Urinary bladder (tissue), 4 donors: ENCODE measurements around the gene DNMT3A. TPM values are rescaled to one million over a fixed set of nuclear protein-coding genes. Genes with fewer than 3 reads are reported as not detected.

ENCODE experiments used
- DNase-seq: peaks from one replicate; pipeline ENCODE4 v3.0.0-alpha.2; 2015; ENCODE audit errors: extremely low spot score
- H3K27ac ChIP-seq: one replicate; pipeline ENCODE4 v1.5.1; 2013; ENCODE audit warnings: low read depth, mild to moderate bottlenecking, moderate library complexity
- H3K36me3 ChIP-seq: one replicate; pipeline ENCODE4 v1.6.1; 2013; ENCODE audit warnings: mild to moderate bottlenecking, moderate library complexity; ENCODE audit not compliant: insufficient read depth
- H3K4me1 ChIP-seq: one replicate; pipeline ENCODE4 v1.6.1; 2013; ENCODE audit warnings: mild to moderate bottlenecking, moderate library complexity; ENCODE audit not compliant: insufficient read depth
- H3K4me3 ChIP-seq: one replicate; pipeline ENCODE4 v1.5.1; 2013; ENCODE audit warnings: low read depth, low read length
- WGBS: extraction: QIAGEN DNeasy Blood & Tissue Kit; methylation state at CpG from one replicate; pipeline ENCODE4 v1.1.7; 2013; 5-methylcytosine and 5-hydroxymethylcytosine counted together
- polyA plus RNA-seq: library from polyadenylated mRNA; stranded (reverse); fragments of 200-250 nt; gene quantifications from one replicate; pipeline ENCODE4 v1.2.3, GENCODE V29; 2013
- total RNA-seq: library from RNA; depleted of rRNA; stranded (reverse); fragments of >200 nt; gene quantifications from one replicate; pipeline ENCODE4 v1.2.3, GENCODE V29; 2014
- donor health status: healthy with polysubstance abuse.
- donor health status: healthy.

Gene DNMT3A
- total RNA-seq (34.1 TPM), polyA plus RNA-seq (11.4 TPM)

DNA sequence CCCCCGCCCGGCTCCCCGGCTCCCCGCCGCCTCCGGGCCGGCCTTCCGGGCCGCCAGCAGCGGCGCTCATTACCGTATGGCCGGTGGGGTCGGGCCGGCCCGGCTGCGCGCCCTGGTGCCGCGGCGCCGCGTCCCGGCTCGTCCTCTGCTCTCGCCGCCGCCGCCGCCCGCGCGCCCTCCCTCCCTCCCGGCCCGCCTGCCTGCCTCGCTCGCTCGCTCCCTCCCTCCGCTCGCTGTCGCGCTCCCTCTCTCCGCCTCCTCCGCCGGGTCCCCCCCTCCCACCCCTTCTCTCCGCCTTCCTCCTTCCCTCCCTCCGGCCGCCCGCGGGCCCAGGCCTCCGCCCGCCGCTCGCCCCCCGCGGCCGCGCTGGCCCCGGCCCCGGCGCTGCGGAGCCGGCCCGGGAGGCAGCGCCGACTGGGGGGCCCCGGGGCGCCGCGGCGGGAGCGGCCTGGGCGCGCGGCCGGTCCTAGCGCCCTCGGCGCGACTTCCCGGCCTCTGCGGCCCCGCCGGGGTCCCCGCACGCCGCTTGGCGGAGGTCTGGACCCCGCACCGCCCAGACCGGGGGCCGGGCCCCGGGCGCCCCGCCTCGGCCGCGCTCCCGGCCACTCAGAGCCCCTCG lies at the start of gene DNMT3A:
DNMT3A (minus strand) TSS at position 173 of the 619 bp plus-strand sequence. CDS start 27,941 bp downstream, outside the sequence.
- no peaks in the 10 kb centered on the region for H3K36me3 ChIP-seq

DNA sequence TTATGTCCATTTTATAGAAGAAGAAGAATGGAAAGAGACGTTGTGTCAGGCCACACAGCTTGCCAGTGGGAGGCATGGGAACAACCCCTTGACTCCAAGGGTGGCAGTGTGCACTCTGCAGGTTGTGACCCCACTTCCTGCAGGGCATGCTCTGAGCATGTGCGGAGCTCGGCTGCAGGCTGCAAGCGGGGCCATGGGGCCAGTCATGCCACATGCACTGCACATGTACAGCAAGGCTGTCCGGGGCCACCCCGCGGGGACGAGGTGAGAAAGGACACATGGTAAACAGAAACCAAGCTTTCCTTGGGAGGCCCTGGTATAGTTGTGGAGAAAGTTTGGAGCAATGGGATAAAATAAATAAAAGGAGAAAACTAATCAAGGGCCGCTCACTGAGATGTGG lies 47.4 kb upstream of the DNMT3A start:
- no peak overlapping the region for H3K4me3 ChIP-seq
- H3K4me1 ChIP-seq: no peaks in the 10 kb centered on the region
- H3K36me3 ChIP-seq: no peaks in the 10 kb centered on the region
- 94% methylated on average over 9 of the region's 9 CpGs for WGBS
- H3K27ac ChIP-seq: no peak overlapping the region
- no peak for DNase-seq

More for the DNA sequence above, at the start of gene DNMT3A:
- Histone ChIP-seq H3K4me3 (peak within 1 kb of the TSS; percentile 97), H3K27ac (peak within 1 kb of the TSS; percentile 49), H3K4me1 (no peaks in the 10 kb centered on the region)
- WGBS: under 1% methylated on average over 98 of the region's 100 CpGs
- peak; percentile 41 for DNase-seq

DNA sequence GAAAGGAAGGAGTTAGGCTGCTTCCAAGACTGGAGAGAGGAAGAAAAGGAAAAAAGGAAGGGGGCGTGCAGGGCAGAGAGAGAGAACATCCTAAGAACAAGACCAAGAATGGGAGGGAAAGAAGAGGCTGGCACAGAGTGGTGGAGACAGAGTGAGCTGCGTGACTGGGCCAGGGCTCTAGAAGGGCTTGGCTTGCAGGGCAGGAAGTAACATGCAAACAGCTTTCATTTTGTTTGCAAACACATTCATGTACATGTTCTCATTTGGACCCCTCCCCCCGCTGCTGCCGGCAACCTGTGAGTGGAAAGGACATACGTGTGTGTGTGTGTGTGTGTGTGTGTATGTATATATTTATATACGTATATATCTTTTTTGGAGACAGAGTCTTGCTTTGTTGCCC lies 46.8 kb upstream of the DNMT3A start:
- WGBS: 84% methylated on average over 6 of the region's 6 CpGs
- no peak for DNase-seq
- Histone ChIP-seq H3K36me3 (no peaks in the 10 kb centered on the region), H3K4me1 (no peaks in the 10 kb centered on the region), H3K4me3 (no peak overlapping the region), H3K27ac (no peak overlapping the region)

DNA sequence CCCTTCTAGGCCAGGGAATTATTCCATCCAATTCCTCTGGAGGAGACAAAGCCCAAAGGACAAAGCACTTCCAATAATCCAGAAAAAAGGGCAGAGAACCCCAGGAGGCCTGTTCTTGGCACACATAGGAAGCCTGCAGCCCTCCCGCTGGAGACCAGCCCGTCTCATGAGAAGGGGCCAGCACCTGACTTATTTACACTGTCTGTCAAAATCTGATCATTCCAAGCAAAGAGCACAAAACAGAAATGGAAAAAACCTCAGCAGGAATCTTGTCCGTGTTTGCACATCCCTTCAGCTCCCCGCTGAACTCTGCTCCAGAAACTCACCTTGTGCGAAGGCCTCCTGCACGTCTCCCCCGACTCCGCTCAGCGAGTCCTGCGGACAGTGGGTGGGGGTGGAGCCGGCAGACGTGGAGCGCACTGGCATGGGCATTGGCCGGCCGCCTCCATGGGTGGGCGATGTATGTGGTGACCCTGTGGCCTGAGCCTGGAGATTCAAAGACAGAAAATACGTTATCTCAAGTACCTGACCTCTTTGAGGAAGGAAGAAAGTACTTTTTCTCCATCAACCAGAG lies 46.2 kb upstream of the DNMT3A start:
- H3K27ac ChIP-seq: no peak overlapping the region
- H3K36me3 ChIP-seq: no peaks in the 10 kb centered on the region
- DNase-seq: no peak
- H3K4me1 ChIP-seq: no peaks in the 10 kb centered on the region
- H3K4me3 ChIP-seq: no peak overlapping the region
- WGBS: 89% methylated on average over 17 of the region's 17 CpGs

DNA sequence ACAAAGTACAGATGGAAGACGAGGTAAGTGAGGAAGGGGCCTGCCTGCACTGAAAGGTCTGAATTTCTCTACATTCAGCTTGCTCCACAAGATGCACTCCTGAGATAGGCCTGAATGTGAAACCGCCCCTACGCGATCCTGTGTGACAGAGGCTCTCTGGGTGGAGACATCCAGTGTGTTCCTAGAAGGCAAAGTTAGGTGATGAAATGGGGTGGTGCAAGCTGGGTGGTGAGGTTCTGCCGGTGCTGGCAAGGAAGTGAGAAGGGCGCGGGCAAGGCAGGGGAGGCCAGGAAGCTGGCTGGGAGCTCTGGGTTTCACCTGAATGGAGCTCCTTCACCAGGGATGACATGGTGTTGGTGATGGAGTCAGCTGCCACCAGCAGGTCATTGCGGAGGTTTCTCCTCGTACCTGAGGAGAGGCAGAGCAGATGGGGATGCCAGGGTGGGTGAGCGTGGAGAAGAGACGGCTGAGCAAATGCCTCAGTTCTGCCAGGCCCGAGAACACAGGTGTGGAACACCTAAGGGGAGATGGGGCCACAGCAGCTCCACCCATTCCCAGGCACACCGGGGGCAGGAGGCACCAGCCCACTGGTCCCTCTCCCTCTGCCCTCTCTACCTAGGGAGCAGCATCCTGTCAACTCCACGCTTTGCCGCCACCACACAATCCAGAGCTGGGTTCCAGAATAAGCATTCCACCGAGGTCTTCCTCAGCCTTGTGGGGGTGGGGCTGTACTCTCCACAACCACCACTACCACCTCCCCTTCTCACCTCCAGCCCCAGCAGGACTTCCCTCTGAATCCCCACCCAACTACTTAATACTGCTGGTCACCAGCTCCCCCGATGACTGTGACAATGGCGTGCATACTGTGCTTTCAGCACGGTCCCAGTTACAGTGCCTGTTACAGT lies 45.5 kb upstream of the DNMT3A start:
- Histone ChIP-seq H3K27ac (no peak overlapping the region), H3K4me1 (no peaks in the 10 kb centered on the region), H3K36me3 (no peaks in the 10 kb centered on the region), H3K4me3 (no peak overlapping the region)
- 92% methylated on average over 19 of the region's 19 CpGs for WGBS
- DNase-seq: no peak

DNA sequence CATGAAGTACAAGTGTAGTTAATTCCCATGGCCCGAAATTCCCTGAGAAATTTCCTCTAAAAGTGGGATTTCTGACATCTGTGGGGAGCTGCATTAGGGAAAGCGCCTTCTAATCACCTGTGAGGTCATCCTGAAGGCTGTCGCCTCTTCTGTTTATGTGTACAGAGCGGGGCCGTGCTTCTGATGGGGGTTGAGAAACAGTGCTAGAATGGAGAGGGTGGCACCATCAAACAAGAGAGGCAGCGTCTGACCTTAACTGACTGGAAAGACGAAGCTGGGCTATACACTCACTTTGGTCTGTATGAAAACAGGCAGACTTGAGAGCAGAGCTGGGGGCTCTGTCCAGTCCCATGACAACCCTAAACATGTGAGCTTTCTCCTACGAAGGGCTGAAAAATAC lies 44.2 kb upstream of the DNMT3A start:
- no peak overlapping the region for H3K4me3 ChIP-seq
- no peak for DNase-seq
- no peaks in the 10 kb centered on the region for H3K4me1 ChIP-seq
- no peak overlapping the region for H3K27ac ChIP-seq
- WGBS: 92% methylated on average over 8 of the region's 8 CpGs
- no peaks in the 10 kb centered on the region for H3K36me3 ChIP-seq

DNA sequence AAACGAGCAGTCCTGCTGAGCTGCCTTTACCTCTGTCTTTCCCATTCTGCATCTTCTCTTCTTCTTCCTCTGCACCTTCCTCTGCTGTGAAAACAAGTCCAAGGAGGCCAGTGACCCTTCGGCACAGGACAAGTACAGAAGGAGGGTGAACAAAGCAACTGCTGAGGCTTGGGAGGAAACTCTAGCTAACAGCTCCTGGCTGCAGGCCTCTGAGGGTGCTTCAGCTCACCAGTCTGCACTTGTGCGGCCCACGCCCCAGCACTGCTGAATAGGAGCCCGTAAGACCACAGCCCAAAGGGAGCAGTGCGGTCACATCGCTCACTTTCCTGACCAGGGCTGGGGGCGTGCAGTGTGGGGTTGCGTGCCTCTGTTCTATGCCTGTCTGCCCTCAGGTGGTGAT lies 42.1 kb upstream of the DNMT3A start:
- WGBS: 97% methylated on average over 9 of the region's 9 CpGs
- H3K27ac ChIP-seq: no peak overlapping the region
- H3K36me3 ChIP-seq: no peaks in the 10 kb centered on the region
- no peak overlapping the region for H3K4me3 ChIP-seq
- no peaks in the 10 kb centered on the region for H3K4me1 ChIP-seq
- DNase-seq: no peak

DNA sequence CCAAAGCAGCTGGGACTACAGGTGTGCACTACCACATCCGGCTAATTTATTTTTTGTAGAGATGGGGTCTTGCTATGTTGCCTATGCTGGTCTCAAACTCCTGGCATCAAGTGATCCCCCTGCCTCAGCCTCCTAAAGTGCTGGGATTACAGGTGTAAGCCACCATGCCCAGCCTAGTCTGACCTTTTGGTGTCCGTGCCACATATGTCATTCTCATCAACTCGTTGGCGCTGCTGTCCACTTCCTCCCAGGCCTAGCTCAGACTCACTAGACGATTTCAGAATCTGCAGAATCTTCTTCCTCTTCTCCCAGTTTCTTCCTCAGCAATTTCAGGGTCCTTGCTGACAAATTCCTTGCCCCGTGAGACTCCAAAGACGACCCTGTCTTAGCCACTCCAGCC lies 39.8 kb upstream of the DNMT3A start:
- Histone ChIP-seq H3K4me3 (no peak overlapping the region), H3K4me1 (no peaks in the 10 kb centered on the region), H3K27ac (no peak overlapping the region), H3K36me3 (no peaks in the 10 kb centered on the region)
- DNase-seq: no peak
- 85% methylated on average over 7 of the region's 7 CpGs for WGBS

DNA sequence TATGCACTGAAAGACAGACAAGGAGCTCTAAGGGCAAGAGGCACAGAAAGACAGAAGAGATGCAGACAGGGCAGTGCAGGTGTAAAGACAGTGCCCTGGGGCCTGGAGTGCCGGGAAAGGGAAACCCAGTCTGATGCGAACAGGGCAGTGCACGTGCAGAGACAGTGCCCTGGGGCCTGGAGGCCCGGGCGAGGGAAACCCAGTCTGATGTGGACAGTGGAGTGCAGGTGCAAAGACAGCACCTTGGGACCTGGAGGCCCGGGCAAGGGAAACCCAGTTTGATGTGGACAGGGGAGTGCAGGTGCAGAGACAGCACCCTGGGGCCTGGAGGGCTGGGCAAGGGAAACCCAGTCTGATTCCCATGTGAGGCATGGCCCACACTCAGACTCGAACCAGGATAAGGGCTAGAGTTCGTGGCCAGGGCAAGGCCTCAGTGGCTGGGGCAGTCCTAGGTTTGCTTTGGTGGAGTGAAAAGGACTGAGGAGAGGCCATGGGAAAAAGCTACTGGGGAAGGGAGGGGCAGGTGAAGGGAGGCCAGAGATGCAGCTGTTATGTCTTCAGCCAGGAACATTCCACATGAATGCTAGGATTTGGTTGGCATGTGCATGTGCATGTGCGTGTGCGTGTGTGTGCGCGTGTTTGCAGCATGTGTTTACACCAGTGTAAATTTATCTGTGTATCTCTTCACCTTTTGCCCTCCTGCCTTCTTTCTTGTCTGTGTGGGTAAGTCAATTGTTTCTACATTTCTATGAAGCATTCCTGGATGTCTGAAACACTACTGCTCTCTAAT lies 39.1 kb upstream of the DNMT3A start:
- 72% methylated on average over 12 of the region's 12 CpGs for WGBS
- no peak for DNase-seq
- Histone ChIP-seq H3K36me3 (no peaks in the 10 kb centered on the region), H3K4me1 (no peaks in the 10 kb centered on the region), H3K27ac (no peak overlapping the region), H3K4me3 (no peak overlapping the region)

DNA sequence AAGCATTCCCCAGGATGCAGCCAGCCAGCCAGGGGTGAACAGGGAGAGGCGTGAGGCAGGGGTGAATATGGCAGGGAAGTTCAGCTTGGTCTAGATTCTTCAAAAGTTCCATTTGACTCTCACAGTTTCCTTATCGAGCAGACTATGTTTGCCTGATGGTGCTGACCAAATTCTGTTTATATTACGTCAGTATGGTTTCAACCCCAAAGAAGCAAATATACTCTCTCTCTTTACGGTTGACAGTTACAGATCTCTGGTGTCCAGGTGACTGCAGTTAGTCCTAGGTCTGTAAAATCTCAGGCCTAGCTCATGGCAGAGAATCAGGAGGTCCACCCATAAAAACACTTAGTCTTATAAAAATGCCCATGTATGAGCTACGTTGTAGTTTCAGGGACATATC lies 38.3 kb upstream of the DNMT3A start:
- H3K36me3 ChIP-seq: no peaks in the 10 kb centered on the region
- no peak overlapping the region for H3K27ac ChIP-seq
- 91% methylated on average over 5 of the region's 5 CpGs for WGBS
- DNase-seq: no peak
- H3K4me3 ChIP-seq: no peak overlapping the region
- H3K4me1 ChIP-seq: no peaks in the 10 kb centered on the region

DNA sequence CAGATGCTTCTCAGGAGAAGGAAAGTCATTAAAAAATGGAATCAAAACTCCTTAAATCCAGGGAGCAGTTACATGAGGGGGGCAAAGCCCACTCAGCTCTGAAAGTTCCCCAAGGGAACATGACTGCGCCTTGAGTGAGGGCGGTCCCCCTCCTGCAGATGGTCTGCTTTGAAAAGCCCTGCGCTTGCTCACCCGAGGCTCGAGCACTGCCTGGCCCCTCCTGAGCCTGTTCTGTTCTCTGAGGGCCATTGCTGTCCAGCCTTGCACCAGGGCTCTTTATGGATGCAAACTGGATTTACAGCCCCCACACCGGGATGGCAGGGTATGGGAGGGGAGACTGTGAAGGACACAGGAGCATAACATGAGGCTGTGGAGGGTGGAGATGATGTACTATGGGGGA lies 37.8 kb upstream of the DNMT3A start:
- WGBS: 92% methylated on average over 6 of the region's 6 CpGs

DNA sequence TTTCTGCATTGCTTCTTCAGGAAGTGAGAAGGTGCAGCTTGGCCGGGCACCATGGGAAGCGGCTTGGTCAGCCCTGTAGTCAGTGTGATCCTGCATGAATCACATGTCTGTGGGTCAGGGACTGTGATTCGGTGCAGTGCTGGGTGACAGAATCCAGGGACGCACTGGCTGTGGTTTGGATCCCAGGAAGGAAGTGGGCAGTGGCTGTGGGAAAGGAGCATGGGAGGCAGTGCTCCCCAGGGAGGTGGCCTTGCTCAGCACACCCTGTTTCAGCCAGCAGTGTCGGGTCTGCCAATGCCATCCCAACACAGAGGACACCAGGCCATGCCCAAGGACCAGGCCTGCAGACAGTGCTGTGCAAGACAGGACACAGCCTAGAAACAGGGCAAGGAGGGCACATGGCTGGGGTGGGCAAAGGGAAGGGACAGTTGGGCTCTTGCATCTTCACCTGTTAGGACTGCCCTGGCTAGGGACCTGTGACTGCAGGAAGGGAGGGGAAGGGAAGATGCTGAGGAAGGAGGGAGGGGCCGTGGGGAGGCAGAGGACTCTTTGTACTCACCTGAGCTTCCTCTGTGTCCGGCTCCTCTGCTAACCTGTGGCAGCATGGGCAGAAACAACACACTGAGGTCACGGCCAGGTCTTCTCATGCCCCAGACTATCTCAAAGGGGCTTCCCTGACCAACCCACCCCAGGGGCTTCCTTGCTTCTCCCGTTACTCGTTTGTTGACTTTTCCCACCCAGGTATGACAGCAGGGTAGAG lies 37.2 kb upstream of the DNMT3A start:
- H3K36me3 ChIP-seq: no peaks in the 10 kb centered on the region
- no peak overlapping the region for H3K27ac ChIP-seq
- 90% methylated on average over 10 of the region's 10 CpGs for WGBS
- DNase-seq: no peak
- no peak overlapping the region for H3K4me3 ChIP-seq
- no peaks in the 10 kb centered on the region for H3K4me1 ChIP-seq

More for the DNA sequence above, 37.8 kb upstream of the DNMT3A start:
- no peaks in the 10 kb centered on the region for H3K36me3 ChIP-seq
- H3K4me1 ChIP-seq: no peaks in the 10 kb centered on the region
- no peak overlapping the region for H3K4me3 ChIP-seq
- no peak overlapping the region for H3K27ac ChIP-seq
- no peak for DNase-seq
